Left lung (tissue), 10 donors: ENCODE data around the gene VPS13A. TPM values are rescaled to one million over a fixed set of nuclear protein-coding genes. Genes with fewer than 3 reads are reported as not detected.
"Not testable (repeated sequence)": the region's sequence is repeated elsewhere in the genome, so short reads cannot be mapped to it uniquely, and the experiment has no call there.

ENCODE experiments used
- ATAC-seq: fragments of 200-7000 bp; cut with Tn5 transposase; one replicate; pipeline ENCODE4 v1.9.1; 2020; ENCODE audit warnings: moderate library complexity
- DNase-seq, 4 donors: peaks; one replicate each; pipeline ENCODE4 v3.0.0-alpha.2; 2013 to 2020
- H3K27ac ChIP-seq, 2 donors: fragments of 200-600 bp; sonication (generic) in 1 of 2; one replicate each; pipeline versions ENCODE4 v1.5.0 to v1.8.0; 2020 to 2021
- H3K27me3 ChIP-seq, 2 donors: fragments of 200-600 bp; sonication (generic) in 1 of 2; one replicate each; pipeline versions ENCODE4 v1.5.0 to v1.8.0; 2020 to 2021
- H3K36me3 ChIP-seq, 2 donors: fragments of 200-600 bp; sonication (generic) in 1 of 2; one replicate each; pipeline versions ENCODE4 v1.5.0 to v1.8.0; 2020 to 2021
- H3K4me1 ChIP-seq, 2 donors: fragments of 200-600 bp; one replicate each; pipeline ENCODE4 v1.8.0; 2021
- H3K4me3 ChIP-seq, 2 donors: fragments of 200-600 bp; sonication (generic) in 1 of 2; one replicate each; pipeline versions ENCODE4 v1.5.0 to v1.8.0; 2020 to 2021; ENCODE audit warnings: mild to moderate bottlenecking in 1 of 2
- H3K9me3 ChIP-seq, 2 donors: fragments of 200-600 bp; sonication (generic) in 1 of 2; one replicate each; pipeline versions ENCODE4 v1.5.0 to v1.8.0; 2020 to 2021
- CTCF ChIP-seq, 2 donors: fragments of 200-600 bp; sonication (generic) in 1 of 2; IDR thresholded peaks; one replicate each; pipeline versions ENCODE4 v1.5.0 to v1.8.0; 2021; ENCODE audit warnings: antibody characterized with exemption in 2 of 2
- intact Hi-C, 2 donors: fragments of 100-400 bp; cut with DNase I; formaldehyde crosslinking; loops; one replicate each; pipeline versions ENCODE4 v1.11.2 to v1.14.2; 2022
- polyA plus RNA-seq, 6 donors: library from polyadenylated mRNA; unstranded; fragments of 120-200 nt; gene quantifications; one replicate each; pipeline ENCODE4 v1.2.1, GENCODE V29; 2013; ENCODE audit not compliant: insufficient read length in 6 of 6
- total RNA-seq, 2 donors: library from RNA; stranded (reverse); fragmentation: NEBNext Ultra II Directional; extraction: Animal tissue kit (Norgen Biotek cat#: 25700); gene quantifications; one replicate each; pipeline ENCODE4 v1.2.1, GENCODE V29; 2021
- donor health status: DM: no; HTN: yes; CAD: no.
- donor health status: DM: no; HTN: no; CAD: no.

VPS13A gene
- total and polyA plus RNA-seq, 8 donors: 19.7 to 36.1 (median 28.7) TPM

DNA sequence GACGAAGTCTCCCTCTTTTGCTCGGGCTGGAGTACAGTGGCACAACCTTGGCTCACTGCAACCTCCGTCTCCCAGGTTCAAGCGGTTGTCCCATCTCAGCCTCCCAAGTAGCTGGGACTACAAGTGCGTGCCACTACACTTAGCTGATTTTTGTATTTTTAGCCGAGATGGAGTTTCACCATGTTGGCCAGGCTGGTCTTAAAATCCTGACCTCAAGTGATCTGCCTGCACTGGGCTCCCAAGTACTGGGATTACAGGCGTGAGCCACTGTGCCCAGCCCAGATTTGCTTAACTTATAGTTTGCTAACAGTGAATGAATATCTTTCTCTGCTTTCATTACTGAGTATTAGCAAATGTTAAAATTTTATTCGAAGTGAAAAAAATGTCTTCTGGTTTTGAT, 84.3 kb downstream of the VPS13A start:
- TF ChIP-seq CTCF (IDR thresholded peaks at IDR 0.05): no peak
- no peak for ATAC-seq
- Histone ChIP-seq H3K4me1 (no peaks in the 10 kb centered on the region), H3K27me3 (no peaks in the 10 kb centered on the region), H3K36me3 (peaks cover 0 to 20% of the 10 kb centered on the region in 2 donors), H3K9me3 (peaks cover 0 to 12% of the 10 kb centered on the region in 2 donors), H3K4me3 (no peak overlapping the region), H3K27ac (no peak overlapping the region)
- DNase-seq: no peak
- intact Hi-C loops: no loop called here

- H3K4me3 ChIP-seq, DNase-seq, H3K27ac ChIP-seq, intact Hi-C loops, ATAC-seq, H3K4me1 ChIP-seq, H3K27me3 ChIP-seq: not testable (repeated sequence)
- H3K36me3 ChIP-seq: peaks cover 0 to 15% of the 10 kb centered on the region in 2 donors
- H3K9me3 ChIP-seq: peaks cover 0 to 12% of the 10 kb centered on the region in 2 donors
These were observed 90.4 kb downstream of the VPS13A start for GRCh38 chr9:77267762-77268161.

- H3K4me1 ChIP-seq: no peaks in the 10 kb centered on the region
- intact Hi-C loops: no loop called here
- H3K9me3 ChIP-seq: no peaks in the 10 kb centered on the region
- ATAC-seq (no peak), DNase-seq (no peak)
- H3K36me3 ChIP-seq: peaks cover 0 to 15% of the 10 kb centered on the region in 2 donors
- TF ChIP-seq CTCF (IDR thresholded peaks at IDR 0.05): no peak
- no peaks in the 10 kb centered on the region for H3K27me3 ChIP-seq
- no peak overlapping the region for H3K27ac ChIP-seq
- no peak overlapping the region for H3K4me3 ChIP-seq
These were observed 93.8 kb downstream of the VPS13A start for GRCh38 chr9:77271023-77271690.

GRCh38 chr9:77276799-77277198, 99.5 kb downstream of the VPS13A start:
- peaks cover 0 to 3% of the 10 kb centered on the region in 2 donors for H3K36me3 ChIP-seq
- no peak overlapping the region for H3K4me3 ChIP-seq
- no peak overlapping the region for H3K27ac ChIP-seq
- intact Hi-C loops: no loop called here
- ATAC-seq (no peak), DNase-seq (no peak)
- H3K9me3 ChIP-seq: no peaks in the 10 kb centered on the region
- H3K27me3 ChIP-seq: no peaks in the 10 kb centered on the region
- H3K4me1 ChIP-seq: no peaks in the 10 kb centered on the region
- TF ChIP-seq CTCF (IDR thresholded peaks at IDR 0.05): no peak

- intact Hi-C loops: no loop called here
- Histone ChIP-seq H3K9me3 (no peaks in the 10 kb centered on the region), H3K4me3 (no peak overlapping the region), H3K27me3 (no peaks in the 10 kb centered on the region), H3K36me3 (peaks cover 0 to 10% of the 10 kb centered on the region in 2 donors), H3K27ac (no peak overlapping the region), H3K4me1 (no peaks in the 10 kb centered on the region)
- ATAC-seq: no peak
- no peak for TF ChIP-seq CTCF (IDR thresholded peaks at IDR 0.05)
- no peak for DNase-seq
These were observed 100.4 kb downstream of the VPS13A start for GRCh38 chr9:77277719-77278118.

DNA sequence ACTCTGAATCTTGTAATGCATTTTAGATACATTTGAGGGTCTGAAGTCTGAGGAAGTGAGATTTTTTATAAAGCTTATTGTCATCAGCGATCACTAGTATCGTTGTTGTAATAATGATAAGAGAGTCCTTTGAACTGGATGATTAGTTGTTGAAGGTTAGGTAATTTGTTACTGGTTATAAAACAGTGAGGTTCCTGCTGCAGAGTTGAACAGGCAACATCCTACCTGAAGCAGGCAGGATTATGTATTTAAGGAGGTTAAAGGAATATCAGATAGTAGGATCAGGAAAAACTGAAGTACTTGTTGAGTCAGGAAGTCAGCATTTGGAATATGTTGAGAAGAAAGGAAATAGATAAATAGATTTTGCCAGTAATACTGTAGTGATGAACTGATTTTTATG, 106.7 kb downstream of the VPS13A start:
- Histone ChIP-seq H3K27ac (no peak overlapping the region), H3K4me1 (no peaks in the 10 kb centered on the region), H3K27me3 (no peaks in the 10 kb centered on the region), H3K4me3 (no peak overlapping the region), H3K36me3 (peaks cover 0 to 24% of the 10 kb centered on the region in 2 donors), H3K9me3 (peaks cover 0 to 17% of the 10 kb centered on the region in 2 donors)
- ATAC-seq (no peak), DNase-seq (no peak)
- TF ChIP-seq CTCF (IDR thresholded peaks at IDR 0.05): no peak
- intact Hi-C loops: no loop called here
